B cell (primary cell): ENCODE data around the gene CR1. TPM values are rescaled to one million over a fixed set of nuclear protein-coding genes. Genes with fewer than 3 reads are reported as not detected.

Experiments
- ATAC-seq: fragments of 200-7000 bp; cut with Tn5 transposase; one replicate; pipeline ENCODE4 v1.10.0; 2021; ENCODE audit warnings: low read depth, mild to moderate bottlenecking, moderate number of reproducible peaks, moderate library complexity
- CTCF ChIA-PET: fragments of 350-600 bp; sonication (Branson Sonifier 250); formaldehyde crosslinking; loops from one replicate; lab custom pipeline; 2021; ENCODE audit warnings: antibody characterized with exemption, inconsistent platforms; lab: Charles Lee
- POLR2A ChIA-PET: fragments of 350-600 bp; sonication (Branson Sonifier 250); formaldehyde crosslinking; loops from one replicate; lab custom pipeline; 2021; ENCODE audit warnings: antibody characterized with exemption; lab: Charles Lee
- DNase-seq: peaks from one replicate; pipeline ENCODE4 v3.0.0; 2013
- H2AFZ ChIP-seq: 2 replicates; pipeline ENCODE4 v1.6.1; 2012; ENCODE audit warnings: mild to moderate bottlenecking, low read depth, low read length; ENCODE audit not compliant: insufficient read depth, poor library complexity, severe bottlenecking
- H3K27ac ChIP-seq, 2 donors: 1 replicate in 1 of 2; 2 replicates in 1 of 2; pipeline ENCODE4 v1.5.1; 2012 to 2013; ENCODE audit warnings: low read length in 2 of 2, mild to moderate bottlenecking in 2 of 2, moderate library complexity in 1 of 2
- H3K27me3 ChIP-seq, 4 experiments: fragments of 200-600 bp in 1 of 4; sonication (generic) in 1 of 4; replicated peaks in 1 of 4; 1 replicate in 2 of 4; 2 replicates in 2 of 4; pipeline versions ENCODE4 v1.6.1 to v1.7.0; 2013 to 2016; ENCODE audit warnings: low read length in 3 of 4, mild to moderate bottlenecking in 2 of 4, mixed read lengths in 1 of 4, moderate library complexity in 1 of 4; ENCODE audit not compliant: insufficient read depth in 4 of 4, control insufficient read depth in 3 of 4; ENCODE audit errors: control extremely low read depth in 1 of 4
- H3K36me3 ChIP-seq, 2 experiments: replicated peaks in 1 of 2; 1 replicate in 1 of 2; 2 replicates in 1 of 2; pipeline versions ENCODE4 v1.6.1 to v1.7.1; 2013; ENCODE audit warnings: low read length in 1 of 2; ENCODE audit not compliant: insufficient read depth in 2 of 2, control insufficient read depth in 1 of 2; ENCODE audit errors: control extremely low read depth in 1 of 2, extremely low read depth in 1 of 2
- H3K4me1 ChIP-seq, 2 donors: fragments of 200-600 bp in 1 of 2; sonication (generic) in 1 of 2; 1 replicate in 1 of 2; 2 replicates in 1 of 2; pipeline versions ENCODE4 v1.5.1 to v1.6.1; 2013 to 2017; ENCODE audit warnings: low read length in 2 of 2; ENCODE audit not compliant: control insufficient read depth in 2 of 2, insufficient read depth in 2 of 2
- H3K4me2 ChIP-seq: replicated peaks from 2 replicates; pipeline ENCODE3; 2012; ENCODE audit warnings: mild to moderate bottlenecking, low read depth, low read length; ENCODE audit not compliant: poor library complexity, severe bottlenecking
- H3K4me3 ChIP-seq, 5 experiments: fragments of 200-600 bp in 1 of 5; sonication (generic) in 1 of 5; 1 replicate in 3 of 5; 2 replicates in 2 of 5; pipeline versions ENCODE4 v1.5.1 to v1.7.0; 2011 to 2016; ENCODE audit warnings: low read length in 4 of 5, mild to moderate bottlenecking in 4 of 5, low read depth in 2 of 5, control low read depth in 1 of 5, moderate library complexity in 1 of 5; ENCODE audit not compliant: insufficient read depth in 1 of 5; ENCODE audit errors: control extremely low read depth in 1 of 5, extremely low read depth in 1 of 5
- H3K79me2 ChIP-seq: fragments of 200-600 bp; sonication (generic); one replicate; pipeline ENCODE4 v1.6.0; 2016; ENCODE audit warnings: low read length; ENCODE audit not compliant: control insufficient read depth, insufficient read depth
- H3K9ac ChIP-seq: fragments of 200-600 bp; sonication (generic); 2 replicates; pipeline ENCODE4 v1.6.1; 2017; ENCODE audit warnings: mild to moderate bottlenecking, low read length, moderate library complexity
- H3K9me3 ChIP-seq, 3 donors: one replicate each; pipeline versions ENCODE4 v1.6.1 to v1.7.1; 2013; ENCODE audit warnings: low read length in 2 of 3; ENCODE audit not compliant: control insufficient read depth in 2 of 3, insufficient read depth in 1 of 3; ENCODE audit errors: control extremely low read depth in 1 of 3
- H4K20me1 ChIP-seq: 2 replicates; pipeline ENCODE4 v1.6.0; 2012; ENCODE audit warnings: mild to moderate bottlenecking, low read length; ENCODE audit not compliant: insufficient read depth, control insufficient read depth, poor library complexity, severe bottlenecking
- H3K27ac Mint-ChIP-seq: one replicate; pipeline ENCODE4 v1.8.0; 2021; ENCODE audit warnings: mixed read lengths
- H3K27me3 Mint-ChIP-seq: one replicate; pipeline ENCODE4 v1.8.0; 2021; ENCODE audit warnings: mixed read lengths
- H3K4me1 Mint-ChIP-seq: one replicate; pipeline ENCODE4 v1.8.0; 2021; ENCODE audit warnings: mixed read lengths
- H3K4me3 Mint-ChIP-seq: one replicate; pipeline ENCODE4 v1.8.0; 2021; ENCODE audit warnings: mixed read lengths
- H3K9me3 Mint-ChIP-seq: one replicate; pipeline ENCODE4 v1.8.0; 2022; ENCODE audit warnings: mixed read lengths; ENCODE audit not compliant: insufficient read depth
- CTCF ChIP-seq: fragments of 200-600 bp; IDR thresholded peaks from one replicate; pipeline ENCODE4 v1.8.0; 2022; ENCODE audit warnings: antibody characterized with exemption, mild to moderate bottlenecking
- EZH2 ChIP-seq: IDR thresholded peaks from 2 replicates; pipeline ENCODE4 v1.6.1; 2012; ENCODE audit warnings: borderline replicate concordance, low read depth, mild to moderate bottlenecking, moderate library complexity, low read length; ENCODE audit not compliant: insufficient read depth, poor library complexity, severe bottlenecking
- WGBS: methylation state at CpG from one replicate; pipeline ENCODE4 v1.1.5; 2013; ENCODE audit warnings: missing lambda C conversion rate; ENCODE audit not compliant: insufficient coverage; 5-methylcytosine and 5-hydroxymethylcytosine counted together
- intact Hi-C: fragments of 100-400 bp; cut with micrococcal nuclease; formaldehyde crosslinking; loops from one replicate; pipeline ENCODE4 v1.10.0; 2022
- polyA plus RNA-seq: library from polyadenylated mRNA; depleted of rRNA; stranded (reverse); fragments of >200 nt; gene quantifications from 2 replicates; pipeline ENCODE4 v1.2.3, GENCODE V29; 2012
- total RNA-seq, 2 donors: library from RNA; stranded (reverse); fragments of 120-200 nt in 1 of 2; gene quantifications; 1 replicate in 1 of 2; 2 replicates in 1 of 2; pipeline versions ENCODE4 v1.2.3 to v1.2.4, GENCODE V29; 2013 to 2022

The CR1 gene
- total and polyA plus RNA-seq, 2 donors (not counting 1 experiment from before 2014, with no cell fraction given): 26.4 to 36.7 TPM

- Mint-ChIP-seq H3K27me3 (no peaks in the 10 kb centered on the region), H3K9me3 (no peaks in the 10 kb centered on the region), H3K4me1 (no peaks in the 10 kb centered on the region), H3K4me3 (no peak overlapping the region), H3K27ac (no peak overlapping the region)
- Histone ChIP-seq H3K4me2 (no peak overlapping the region), H3K79me2 (no peaks in the 10 kb centered on the region), H3K9me3 (no peaks in the 10 kb centered on the region), H4K20me1 (no peaks in the 10 kb centered on the region), H3K9ac (no peak overlapping the region), H2AFZ (no peak overlapping the region), H3K4me1 (no peaks in the 10 kb centered on the region), H3K4me3 (no peak overlapping the region), H3K36me3 (no peaks in the 10 kb centered on the region), H3K27ac (no peak overlapping the region), H3K27me3 (no peaks in the 10 kb centered on the region)
- ChIA-PET CTCF (no interaction called here), POLR2A (no interaction called here)
- no peak for TF ChIP-seq EZH2
- TF ChIP-seq CTCF: no peak
- intact Hi-C loops: loop anchor here (10.0 kb wide), 1 partner anchor 306 kb away; no protein-coding TSS in a partner anchor
- ATAC-seq: no peak
- 89% methylated on average over 7 of the region's 7 CpGs for WGBS
- no peak for DNase-seq
Observed at GRCh38 chr1:207658408-207658807, 162.5 kb downstream of the CR1 start.

GRCh38 chr1:207658904-207659485, 163.0 kb downstream of the CR1 start:
- no peaks in the 10 kb centered on the region for H3K27me3 Mint-ChIP-seq
- H3K4me3 Mint-ChIP-seq: no peak overlapping the region
- Histone ChIP-seq H3K79me2 (no peaks in the 10 kb centered on the region), H3K9me3 (no peaks in the 10 kb centered on the region), H3K36me3 (no peaks in the 10 kb centered on the region), H3K4me1 (no peaks in the 10 kb centered on the region), H4K20me1 (no peaks in the 10 kb centered on the region), H3K4me2 (no peak overlapping the region), H3K9ac (no peak overlapping the region), H3K4me3 (no peak overlapping the region), H3K27me3 (no peaks in the 10 kb centered on the region), H3K27ac (no peak overlapping the region), H2AFZ (no peak overlapping the region)
- POLR2A ChIA-PET: interaction anchor here (0.6 kb wide), 1 partner anchor 210 kb away, joined by 13 read pairs; no protein-coding TSS in a partner anchor
- no peaks in the 10 kb centered on the region for H3K9me3 Mint-ChIP-seq
- DNase-seq (no peak), ATAC-seq (no peak)
- CTCF ChIA-PET: no interaction called here
- intact Hi-C loops: loop anchor here (10.0 kb wide), 1 partner anchor 306 kb away; no protein-coding TSS in a partner anchor
- H3K27ac Mint-ChIP-seq: no peak overlapping the region
- no peaks in the 10 kb centered on the region for H3K4me1 Mint-ChIP-seq
- 97% methylated on average over 8 of the region's 9 CpGs for WGBS
- no peak for TF ChIP-seq CTCF
- no peak for TF ChIP-seq EZH2
